HEK293 (cell line): Measurements from ENCODE around the gene OSBPL10.
A peak's percentile ranks its signal among the peaks of the same experiment; 100 is the strongest.

Experiments used
- CTCF ChIA-PET: fragments of 350-600 bp; formaldehyde crosslinking; extraction: SDS; loops from one replicate; lab custom pipeline; 2021; ENCODE audit warnings: antibody characterized with exemption; lab: Yijun Ruan, JAX
- POLR2A ChIA-PET: fragments of 300-600 bp; formaldehyde crosslinking; extraction: SDS; loops from one replicate; lab custom pipeline; 2020; ENCODE audit warnings: antibody characterized with exemption, inconsistent platforms; lab: Yijun Ruan, JAX
- H3K27ac ChIP-seq: fragments of 200-500 bp; sonication (Bioruptor generic); 2 replicates; pipeline ENCODE4 v1.5.1; 2014; ENCODE audit warnings: low read depth, low read length, control low read depth, inconsistent platforms; ENCODE audit errors: extremely low read depth
- H3K36me3 ChIP-seq, 2 experiments: fragments of 200-500 bp in 1 of 2; sonication (Bioruptor generic) in 1 of 2; 1 replicate in 1 of 2; 2 replicates in 1 of 2; pipeline ENCODE4 v1.5.1; 2014 to 2017; ENCODE audit warnings: inconsistent platforms in 2 of 2, low read length in 2 of 2; ENCODE audit not compliant: control insufficient read depth in 2 of 2, insufficient read depth in 1 of 2
- H3K4me1 ChIP-seq: fragments of 200-500 bp; sonication (Bioruptor generic); 2 replicates; pipeline ENCODE4 v1.5.1; 2014; ENCODE audit warnings: mild to moderate bottlenecking, low read length, inconsistent platforms; ENCODE audit not compliant: control insufficient read depth, insufficient read depth
- H3K4me3 ChIP-seq: 2 replicates; pipeline ENCODE4 v1.5.1; 2011; ENCODE audit warnings: low read depth, mild to moderate bottlenecking, control low read depth, low read length, moderate library complexity
- H3K9me3 ChIP-seq: fragments of 200-500 bp; sonication (Bioruptor generic); 2 replicates; pipeline ENCODE4 v1.5.1; 2014; ENCODE audit warnings: low read depth, low read length, inconsistent platforms; ENCODE audit not compliant: control insufficient read depth, insufficient read depth
- CTCF ChIP-seq: fragments of 450-650 bp; formaldehyde crosslinking; IDR thresholded peaks from 2 replicates; pipeline ENCODE4 v1.5.1; 2016; ENCODE audit warnings: missing biosample characterization, missing genetic modification characterization
- GLI4 ChIP-seq: fragments of 450-650 bp; formaldehyde crosslinking; IDR thresholded peaks from 2 replicates; pipeline ENCODE4 v1.5.1; 2016; ENCODE audit warnings: missing biosample characterization, missing genetic modification characterization
- HOXD13 ChIP-seq: sonication (generic); formaldehyde crosslinking; IDR thresholded peaks from 2 replicates; pipeline ENCODE4 v1.8.0; 2022; ENCODE audit warnings: missing genetic modification reagents, borderline replicate concordance
- IKZF3 ChIP-seq: fragments of 450-650 bp; IDR thresholded peaks from 2 replicates; pipeline ENCODE4 v1.5.0; 2018; ENCODE audit warnings: missing biosample characterization, mild to moderate bottlenecking, missing genetic modification characterization, moderate library complexity
- KLF10 ChIP-seq: fragments of 450-650 bp; IDR thresholded peaks from 2 replicates; pipeline ENCODE4 v1.5.1; 2018; ENCODE audit warnings: missing biosample characterization, mild to moderate bottlenecking, missing genetic modification characterization
- PRDM10 ChIP-seq: fragments of 450-650 bp; formaldehyde crosslinking; IDR thresholded peaks from 2 replicates; pipeline ENCODE4 v1.5.1; 2016; ENCODE audit warnings: missing biosample characterization, missing genetic modification characterization
- SCRT2 ChIP-seq: fragments of 450-650 bp; formaldehyde crosslinking; IDR thresholded peaks from 2 replicates; pipeline ENCODE4 v1.5.1; 2016; ENCODE audit warnings: missing biosample characterization, missing genetic modification characterization
- SETDB1 ChIP-seq: IDR thresholded peaks from one replicate; pipeline ENCODE4 v1.6.1; 2017; ENCODE audit warnings: mild to moderate bottlenecking, low read length, moderate library complexity, mixed read lengths; ENCODE audit not compliant: insufficient read length
- TCF7L2 ChIP-seq: IDR thresholded peaks from 2 replicates; pipeline ENCODE4 v1.6.1; 2011; ENCODE audit warnings: low read depth, mild to moderate bottlenecking, inconsistent platforms, low read length, moderate library complexity, borderline replicate concordance
- ZBTB20 ChIP-seq: fragments of 450-650 bp; formaldehyde crosslinking; IDR thresholded peaks from 2 replicates; pipeline ENCODE4 v1.5.1; 2016; ENCODE audit warnings: missing biosample characterization, missing genetic modification characterization
- ZNF2 ChIP-seq: fragments of 450-650 bp; formaldehyde crosslinking; IDR thresholded peaks from 2 replicates; pipeline ENCODE4 v1.5.1; 2016; ENCODE audit warnings: missing biosample characterization, missing genetic modification characterization
- ZNF223 ChIP-seq: fragments of 450-650 bp; formaldehyde crosslinking; IDR thresholded peaks from 2 replicates; pipeline ENCODE4 v1.5.1; 2016; ENCODE audit warnings: missing biosample characterization, missing genetic modification characterization
- ZNF266 ChIP-seq: fragments of 450-650 bp; formaldehyde crosslinking; IDR thresholded peaks from 2 replicates; pipeline ENCODE4 v1.5.1; 2016; ENCODE audit warnings: missing biosample characterization, missing genetic modification characterization, low read depth
- ZNF274 ChIP-seq, 2 experiments: fragments of 200-500 bp in 1 of 2; fragments of 450-650 bp in 1 of 2; sonication (Bioruptor generic) in 1 of 2; formaldehyde crosslinking in 1 of 2; IDR thresholded peaks; 2 replicates each; pipeline versions ENCODE4 v1.5.1 to v1.6.1; 2014 to 2016; ENCODE audit warnings: borderline replicate concordance in 1 of 2, inconsistent platforms in 1 of 2, low read length in 1 of 2, missing biosample characterization in 1 of 2, missing genetic modification characterization in 1 of 2
- ZNF335 ChIP-seq: fragments of 450-650 bp; formaldehyde crosslinking; conservative IDR thresholded peaks from 2 replicates; pipeline ENCODE4 v1.5.1; 2016; ENCODE audit warnings: missing biosample characterization, missing genetic modification characterization
- ZNF624 ChIP-seq: fragments of 450-650 bp; formaldehyde crosslinking; IDR thresholded peaks from 2 replicates; pipeline ENCODE4 v1.5.1; 2017; ENCODE audit warnings: missing biosample characterization, missing genetic modification characterization
- ZNF626 ChIP-seq: fragments of 450-650 bp; sonication (Bioruptor Pico); formaldehyde crosslinking; IDR thresholded peaks from 2 replicates; pipeline ENCODE4 v1.5.1; 2018; ENCODE audit warnings: missing biosample characterization, missing genetic modification characterization, inconsistent platforms
- ZNF645 ChIP-seq: fragments of 450-650 bp; formaldehyde crosslinking; IDR thresholded peaks from 2 replicates; pipeline ENCODE4; 2016; ENCODE audit warnings: missing biosample characterization, missing genetic modification characterization
- ZSCAN23 ChIP-seq: fragments of 450-650 bp; formaldehyde crosslinking; IDR thresholded peaks from 2 replicates; pipeline ENCODE4 v1.5.1; 2016; ENCODE audit warnings: missing biosample characterization, missing genetic modification characterization
- ZSCAN4 ChIP-seq: fragments of 450-650 bp; formaldehyde crosslinking; IDR thresholded peaks from 2 replicates; pipeline ENCODE4 v1.5.1; 2017; ENCODE audit warnings: missing biosample characterization, missing genetic modification characterization
- ZXDB ChIP-seq: fragments of 450-650 bp; formaldehyde crosslinking; IDR thresholded peaks from 2 replicates; pipeline ENCODE4 v1.5.1; 2016; ENCODE audit warnings: missing biosample characterization, missing genetic modification characterization

OSBPL10 gene

GRCh38 chr3:31705736-31706135 lies 275.3 kb downstream of the OSBPL10 start:
- POLR2A ChIA-PET = no interaction called here
- H3K36me3 ChIP-seq = no peaks in the 10 kb centered on the region
- CTCF ChIA-PET = no interaction called here

GRCh38 chr3:31704591-31705179 lies 276.4 kb downstream of the OSBPL10 start:
- no peaks in the 10 kb centered on the region for H3K4me1 ChIP-seq
- no peak overlapping the region for H3K27ac ChIP-seq
- no peak for TF ChIP-seq TCF7L2
- TF ChIP-seq ZSCAN23 (tag by site-specific recombination) = no peak
- TF ChIP-seq ZNF624 = no peak
- 0 out of 2 replicates have a peak, but pooled peaks have one; percentile 7 for TF ChIP-seq CTCF (tag by site-specific recombination)
- TF ChIP-seq SCRT2 (tag by site-specific recombination) = 0 out of 2 replicates have a peak, but pooled peaks have one; percentile 6
- TF ChIP-seq ZNF335 (tag by site-specific recombination) = 0 out of 2 replicates have a peak, but pooled peaks have one; percentile 15
- no peak for TF ChIP-seq PRDM10 (tag by site-specific recombination)
- no peak for TF ChIP-seq ZNF626 (tag by site-specific recombination)
- no peak for TF ChIP-seq ZNF645 (tag by site-specific recombination)
- TF ChIP-seq SETDB1 = no peak
- 0 out of 2 replicates have a peak, but pooled peaks have one; percentile 12 for TF ChIP-seq ZBTB20
- no peak for TF ChIP-seq KLF10 (tag by site-specific recombination)
- H3K9me3 ChIP-seq = no peaks in the 10 kb centered on the region
- no peak overlapping the region for H3K4me3 ChIP-seq
- ChIA-PET POLR2A (no interaction called here), CTCF (interaction anchor here (0.7 to 0.9 kb wide), 2 partner anchors 13 to 47 kb away, joined by 3 read pairs; no protein-coding TSS in a partner anchor)
- no peaks in the 10 kb centered on the region for H3K36me3 ChIP-seq

More at GRCh38 chr3:31705736-31706135, 275.3 kb downstream of the OSBPL10 start:
- H3K4me1 ChIP-seq = no peaks in the 10 kb centered on the region
- H3K4me3 ChIP-seq = no peak overlapping the region
- TF ChIP-seq IKZF3 (tag by site-specific recombination) (no peak), ZSCAN4 (tag by site-specific recombination) (no peak), ZNF274 (IDR thresholded peaks at IDR 0.05; ENCODE audit: low read length) (no peak), ZNF274 (tag by site-specific recombination; IDR thresholded peaks at IDR 0.05; ENCODE audit: borderline replicate concordance) (no peak), ZNF266 (tag by site-specific recombination) (no peak), ZNF2 (tag by site-specific recombination) (no peak), HOXD13 (CRISPR knock-in tag) (no peak), GLI4 (tag by site-specific recombination) (no peak), ZNF223 (tag by site-specific recombination) (no peak), ZXDB (tag by site-specific recombination) (no peak)
- no peak overlapping the region for H3K27ac ChIP-seq
- no peaks in the 10 kb centered on the region for H3K9me3 ChIP-seq
